Endothelial cell of umbilical vein (primary cell): ENCODE measurements around the gene MAMSTR. TPM values are rescaled to one million over a fixed set of nuclear protein-coding genes. Genes with fewer than 3 reads are reported as not detected.

ENCODE experiments used
- BruUV-seq: library from RNA; stranded (reverse); fragments of 400-500 nt; replicated peaks from 2 replicates; lab custom pipeline; 2021; lab: Mats Ljungman, UMichigan
- CTCF ChIA-PET: fragments of 300-600, 350-600 bp; sonication (Branson Sonifier 250); formaldehyde crosslinking; loops from one replicate; lab custom pipeline; 2021; ENCODE audit warnings: antibody characterized with exemption, inconsistent platforms; lab: Charles Lee
- POLR2A ChIA-PET: fragments of 300-600, 350-600 bp; sonication (Branson Sonifier 250); formaldehyde crosslinking; loops from one replicate; lab custom pipeline; 2021; ENCODE audit warnings: antibody characterized with exemption, inconsistent platforms; lab: Charles Lee
- DNase-seq: peaks from one replicate; pipeline ENCODE4 v3.0.0-alpha.2; 2011; ENCODE audit warnings: low read depth, low spot score
- FAIRE-seq: peaks from 2 replicates; lab custom pipeline; 2011; peaks lifted over from hg19 to GRCh38; lab: Jason Lieb, UNC
- H2AFZ ChIP-seq: 2 replicates; pipeline ENCODE4 v1.6.0; 2012; ENCODE audit warnings: low read depth, low read length, control low read depth, inconsistent platforms
- H3K27ac ChIP-seq: 2 replicates; pipeline ENCODE4 v1.5.1; 2011; ENCODE audit warnings: low read depth, mild to moderate bottlenecking, control low read depth, low read length, moderate library complexity; ENCODE audit not compliant: insufficient read depth
- H3K27me3 ChIP-seq, 2 experiments: 2 replicates each; pipeline versions ENCODE4 v1.6.0 to v1.6.1; 2011; ENCODE audit warnings: low read length in 2 of 2, mixed read lengths in 1 of 2; ENCODE audit not compliant: control insufficient read depth in 2 of 2, insufficient read depth in 2 of 2
- H3K36me3 ChIP-seq, 2 experiments: 2 replicates in 1 of 2; 3 replicates in 1 of 2; pipeline ENCODE4 v1.5.1; 2011; ENCODE audit warnings: low read length in 2 of 2, mild to moderate bottlenecking in 1 of 2, moderate library complexity in 1 of 2; ENCODE audit not compliant: control insufficient read depth in 2 of 2, insufficient read depth in 2 of 2; ENCODE audit errors: extremely low read depth in 1 of 2
- H3K4me1 ChIP-seq: 3 replicates; pipeline ENCODE4 v1.5.1; 2011; ENCODE audit warnings: mild to moderate bottlenecking, low read length; ENCODE audit not compliant: control insufficient read depth, insufficient read depth; ENCODE audit errors: extremely low read depth
- H3K4me2 ChIP-seq: 2 replicates; pipeline ENCODE4 v1.6.1; 2011; ENCODE audit warnings: low read length, control low read depth, mixed read lengths; ENCODE audit not compliant: insufficient read depth
- H3K4me3 ChIP-seq, 3 experiments: fragments of 200-600 bp in 1 of 3; sonication (generic), shearing (Covaris generic) in 1 of 3; replicated peaks in 1 of 3; 2 replicates each; pipeline ENCODE4 v1.5.1; 2011 to 2016; ENCODE audit warnings: control low read depth in 3 of 3, low read length in 3 of 3, mild to moderate bottlenecking in 2 of 3, inconsistent platforms in 1 of 3, low read depth in 1 of 3, moderate library complexity in 1 of 3; ENCODE audit not compliant: insufficient read depth in 1 of 3
- H3K79me2 ChIP-seq: 2 replicates; pipeline ENCODE4 v1.6.0; 2012; ENCODE audit warnings: low read length, inconsistent platforms; ENCODE audit not compliant: control insufficient read depth, insufficient read depth
- H3K9ac ChIP-seq: replicated peaks from 2 replicates; pipeline ENCODE3; 2011; ENCODE audit warnings: low read length, control low read depth; ENCODE audit not compliant: insufficient read depth; ENCODE audit errors: extremely low read depth
- H3K9me1 ChIP-seq: replicated peaks from 3 replicates; pipeline ENCODE4 v1.6.0; 2011; ENCODE audit warnings: mild to moderate bottlenecking, low read length; ENCODE audit not compliant: control insufficient read depth, insufficient read depth; ENCODE audit errors: extremely low read depth
- H3K9me3 ChIP-seq: replicated peaks from 2 replicates; pipeline ENCODE4 v1.5.1; 2012; ENCODE audit warnings: low read length, inconsistent platforms; ENCODE audit not compliant: control insufficient read depth, insufficient read depth
- H4K20me1 ChIP-seq: replicated peaks from 2 replicates; pipeline ENCODE3; 2011; ENCODE audit warnings: mild to moderate bottlenecking, low read length; ENCODE audit not compliant: control insufficient read depth, insufficient read depth; ENCODE audit errors: extremely low read depth
- CTCF ChIP-seq, 2 donors: IDR thresholded peaks; 1 replicate in 1 of 2; 2 replicates in 1 of 2; pipeline ENCODE4 v1.5.1; 2011; ENCODE audit warnings: low read length in 2 of 2, mild to moderate bottlenecking in 2 of 2, moderate library complexity in 2 of 2, control low read depth in 1 of 2, inconsistent platforms in 1 of 2, low read depth in 1 of 2; ENCODE audit not compliant: insufficient read depth in 1 of 2; ENCODE audit errors: extremely low read depth in 1 of 2
- EZH2 ChIP-seq: IDR thresholded peaks from 2 replicates; pipeline ENCODE4 v1.6.1; 2012; ENCODE audit warnings: borderline replicate concordance, low read depth, mild to moderate bottlenecking, moderate library complexity, low read length, inconsistent platforms; ENCODE audit not compliant: severe bottlenecking
- FOS ChIP-seq: IDR thresholded peaks from 2 replicates; pipeline ENCODE4 v1.6.1; 2011; ENCODE audit warnings: mild to moderate bottlenecking, low read length, moderate library complexity, borderline replicate concordance; ENCODE audit not compliant: insufficient read depth
- GATA2 ChIP-seq: IDR thresholded peaks from 2 replicates; pipeline ENCODE4 v1.7.0; 2011; ENCODE audit warnings: low read depth, mild to moderate bottlenecking, moderate library complexity, mixed read lengths, low read length; ENCODE audit not compliant: insufficient read length, insufficient read depth
- JUN ChIP-seq: IDR thresholded peaks from 2 replicates; pipeline ENCODE4 v1.6.1; 2011; ENCODE audit warnings: borderline replicate concordance, low read depth; ENCODE audit not compliant: insufficient read length, insufficient read depth
- MAX ChIP-seq: IDR thresholded peaks from 2 replicates; pipeline ENCODE4 v1.6.1; 2011; ENCODE audit not compliant: insufficient read depth, insufficient read length
- MYC ChIP-seq: IDR thresholded peaks from one replicate; pipeline ENCODE4 v1.6.1; 2011; ENCODE audit warnings: mild to moderate bottlenecking, low read depth, low read length
- POLR2A ChIP-seq: IDR thresholded peaks from 2 replicates; pipeline ENCODE4 v1.6.1; 2012; ENCODE audit warnings: low read depth, mild to moderate bottlenecking, control low read depth, low read length
- POLR2AphosphoS5 ChIP-seq: IDR thresholded peaks from 2 replicates; pipeline ENCODE4 v1.6.1; 2012; ENCODE audit warnings: low read depth, mild to moderate bottlenecking, control low read depth, low read length, moderate library complexity; ENCODE audit not compliant: insufficient read depth
- dilution Hi-C: fragments of 300-500 bp; cut with MboI; formaldehyde crosslinking; loops from one replicate; pipeline ENCODE4 v1.15.0; 2019; ENCODE audit warnings: low sequenced_read_pairs; ENCODE audit not compliant: extremely low pct_ligation_motif_present
- intact Hi-C: fragments of 100-400 bp; cut with micrococcal nuclease; formaldehyde crosslinking; loops from one replicate; pipeline ENCODE4 v1.10.0; 2022
- polyA plus RNA-seq, 4 experiments: library from polyadenylated mRNA; depleted of rRNA in 3 of 4; stranded (reverse) in 3 of 4; unstranded in 1 of 4; fragments of >200 nt; gene quantifications; 2 replicates each; pipeline versions ENCODE4 v1.2.1 to v1.2.3, GENCODE V29; 2011 to 2012; ENCODE audit warnings: missing spikeins in 1 of 4
- total RNA-seq: library from RNA; stranded (reverse); gene quantifications from 2 replicates; pipeline ENCODE4 v1.2.3, GENCODE V29; 2021

The MAMSTR gene
- total and polyA plus RNA-seq, 2 donors (not counting 3 experiments of a cell fraction or from before 2014, with no cell fraction given) = 0.57 to 0.84 TPM

- Histone ChIP-seq H3K79me2 (peaks cover 27% of the 10 kb centered on the region), H4K20me1 (peaks cover 5% of the 10 kb centered on the region), H3K4me1 (peaks cover 27% of the 10 kb centered on the region), H3K4me3 (no peak overlapping the region), H3K9me3 (no peaks in the 10 kb centered on the region), H3K36me3 (no peaks in the 10 kb centered on the region), H3K9ac (no peak overlapping the region), H3K4me2 (no peak overlapping the region), H3K9me1 (no peaks in the 10 kb centered on the region), H3K27me3 (no peaks in the 10 kb centered on the region), H2AFZ (no peak overlapping the region), H3K27ac (no peak overlapping the region)
- intact Hi-C loops (no loop called here), dilution Hi-C loops (no loop called here)
- ChIA-PET CTCF (no interaction called here), POLR2A (interaction anchor here (1.2 kb wide), 1 partner anchor 17 kb away, joined by 3 read pairs; no protein-coding TSS in a partner anchor)
- FAIRE-seq (no peak), DNase-seq (no peak)
- no peak for TF ChIP-seq GATA2
- no peak for TF ChIP-seq FOS
- TF ChIP-seq JUN = no peak
- no peak for TF ChIP-seq POLR2AphosphoS5
- TF ChIP-seq CTCF (IDR thresholded peaks at IDR 0.05; ENCODE audit: extremely low read depth in 1 of 2, insufficient read depth in 1 of 2, low read depth in 1 of 2, low read length in 2 of 2) = no peak
- no peak for TF ChIP-seq MYC
- no peak for TF ChIP-seq POLR2A
- no peak for TF ChIP-seq EZH2
- no peak for TF ChIP-seq MAX
- BruUV-seq = no TSS peak
Measured at GRCh38 chr19:48742096-48742495, 22.6 kb upstream of the MAMSTR start.
